CD4-positive, alpha-beta T cell (primary cell): Measurements from ENCODE around the gene TNFRSF25. TPM values are rescaled to one million over a fixed set of nuclear protein-coding genes. Genes with fewer than 3 reads are reported as not detected.

ENCODE experiments used
- ATAC-seq: fragments of 200-7000 bp; cut with Tn5 transposase; one replicate; pipeline ENCODE4 v1.10.0; 2022; ENCODE audit warnings: mild to moderate bottlenecking; ENCODE audit not compliant: poor library complexity
- CTCF ChIA-PET: fragments of 350-600 bp; sonication (Branson Sonifier 250); formaldehyde crosslinking; loops from one replicate; lab custom pipeline; 2021; ENCODE audit warnings: antibody characterized with exemption, inconsistent platforms; lab: Charles Lee
- POLR2A ChIA-PET: fragments of 350-600 bp; sonication (Branson Sonifier 250); formaldehyde crosslinking; loops from one replicate; lab custom pipeline; 2021; ENCODE audit warnings: antibody characterized with exemption, inconsistent platforms; lab: Charles Lee
- DNase-seq, 14 experiments: peaks; one replicate each; pipeline ENCODE4 v3.0.0-alpha.2; 2013 to 2020; ENCODE audit warnings: mixed read lengths in 2 of 14
- H3K27ac ChIP-seq, 2 donors: one replicate each; pipeline versions ENCODE4 v1.5.1 to v1.7.0; 2013; ENCODE audit warnings: low read length in 2 of 2, low read depth in 1 of 2, mild to moderate bottlenecking in 1 of 2
- H3K27me3 ChIP-seq, 2 experiments: 1 replicate in 1 of 2; 2 replicates in 1 of 2; pipeline versions ENCODE4 v1.6.1 to v1.7.0; 2013; ENCODE audit warnings: low read length in 2 of 2, control low read depth in 1 of 2, mild to moderate bottlenecking in 1 of 2, moderate library complexity in 1 of 2; ENCODE audit not compliant: insufficient read depth in 2 of 2, control insufficient read depth in 1 of 2
- H3K36me3 ChIP-seq: one replicate; pipeline ENCODE4 v1.6.1; 2013; ENCODE audit warnings: low read length, control low read depth; ENCODE audit not compliant: insufficient read depth
- H3K4me1 ChIP-seq: one replicate; pipeline ENCODE4 v1.6.1; 2013; ENCODE audit warnings: low read length, control low read depth; ENCODE audit not compliant: insufficient read depth
- H3K4me3 ChIP-seq: one replicate; pipeline ENCODE4 v1.5.1; 2013; ENCODE audit warnings: mild to moderate bottlenecking, low read length, moderate library complexity
- H3K9me3 ChIP-seq, 2 experiments: 1 replicate in 1 of 2; 2 replicates in 1 of 2; pipeline versions ENCODE4 v1.6.1 to v1.7.0; 2013; ENCODE audit warnings: low read length in 2 of 2, mild to moderate bottlenecking in 2 of 2, control low read depth in 1 of 2, moderate library complexity in 1 of 2; ENCODE audit not compliant: control insufficient read depth in 1 of 2, insufficient read depth in 1 of 2
- H3K27ac Mint-ChIP-seq: one replicate; pipeline ENCODE4 v1.8.0; 2020; ENCODE audit warnings: mixed read lengths
- H3K27me3 Mint-ChIP-seq: one replicate; pipeline ENCODE4 v1.8.0; 2021; ENCODE audit warnings: mixed read lengths
- H3K36me3 Mint-ChIP-seq: one replicate; pipeline ENCODE4 v1.8.0; 2021; ENCODE audit warnings: low read depth, mixed read lengths
- H3K4me1 Mint-ChIP-seq: one replicate; pipeline ENCODE4 v1.8.0; 2021; ENCODE audit warnings: low read depth, mixed read lengths
- H3K4me3 Mint-ChIP-seq: one replicate; pipeline ENCODE4 v1.8.0; 2020; ENCODE audit warnings: mild to moderate bottlenecking, mixed read lengths
- H3K9me3 Mint-ChIP-seq: one replicate; pipeline ENCODE4 v1.8.0; 2020; ENCODE audit warnings: mixed read lengths
- intact Hi-C, 2 experiments: fragments of 100-400 bp; cut with DNase I in 1 of 2; cut with micrococcal nuclease in 1 of 2; formaldehyde crosslinking; loops; one replicate each; pipeline versions ENCODE4 v1.15.1 to v1.9.0; 2023 to 2025; cut with DNase I, micrococcal nuclease
- total RNA-seq, 174 experiments: library from RNA in 2 of 174; stranded (reverse) in 2 of 174; gene quantifications; one replicate each; pipeline ENCODE4 v1.2.3 and lab custom pipeline; 2021 to 2026
- TF ChIP-seq, protein P1 (sequence below): fragments of 200-600 bp; IDR thresholded peaks from one replicate; pipeline ENCODE4 v1.8.0; 2022; ENCODE audit warnings: antibody characterized with exemption, mild to moderate bottlenecking

Gene TNFRSF25
- total RNA-seq, 2 experiments from 2014 or later = 220 to 225 TPM

DNA sequence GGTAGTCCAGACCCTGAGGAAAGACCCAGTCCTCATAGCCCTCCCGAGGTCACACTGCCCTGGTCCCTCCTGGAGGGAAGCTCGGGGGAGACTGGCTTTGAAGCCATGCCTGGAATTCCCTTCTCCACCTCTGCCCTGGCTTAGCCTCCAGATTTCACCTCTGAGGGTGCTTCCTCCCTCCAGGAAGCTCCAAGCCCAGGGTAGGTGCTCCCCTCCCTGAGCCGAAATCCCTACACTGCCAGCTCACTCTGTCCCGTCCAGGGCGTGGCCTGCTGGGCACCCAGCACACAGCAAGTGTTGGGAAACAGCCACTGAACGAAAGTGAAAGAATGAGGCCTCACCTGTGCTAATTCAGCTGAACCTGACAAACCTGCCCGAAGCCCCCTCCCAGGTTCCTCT, 6.0 kb upstream of the TNFRSF25 start:
- ChIA-PET POLR2A (interaction anchor here (0.7 to 0.8 kb wide), 2 partner anchors 12 to 39 kb away, joined by 3 read pairs; no protein-coding TSS in a partner anchor), CTCF (interaction anchor here (1.2 to 3.0 kb wide), 5 partner anchors 8 to 31 kb away, joined by 4 to 13 read pairs (median 9); no protein-coding TSS in a partner anchor)
- peaks cover 19% of the 10 kb centered on the region for H3K4me1 ChIP-seq
- no peak for DNase-seq
- H3K9me3 Mint-ChIP-seq = no peaks in the 10 kb centered on the region
- H3K4me3 ChIP-seq = no peak overlapping the region
- H3K4me1 Mint-ChIP-seq = peaks cover 10% of the 10 kb centered on the region
- H3K36me3 ChIP-seq = peaks cover 2% of the 10 kb centered on the region
- intact Hi-C loops = no loop called here
- no peak for ATAC-seq
- H3K27me3 Mint-ChIP-seq = no peaks in the 10 kb centered on the region
- no peaks in the 10 kb centered on the region for H3K36me3 Mint-ChIP-seq
- no peaks in the 10 kb centered on the region for H3K27me3 ChIP-seq
- peak overlapping the region; percentile 11 for H3K4me3 Mint-ChIP-seq
- TF ChIP-seq, protein P1, sequence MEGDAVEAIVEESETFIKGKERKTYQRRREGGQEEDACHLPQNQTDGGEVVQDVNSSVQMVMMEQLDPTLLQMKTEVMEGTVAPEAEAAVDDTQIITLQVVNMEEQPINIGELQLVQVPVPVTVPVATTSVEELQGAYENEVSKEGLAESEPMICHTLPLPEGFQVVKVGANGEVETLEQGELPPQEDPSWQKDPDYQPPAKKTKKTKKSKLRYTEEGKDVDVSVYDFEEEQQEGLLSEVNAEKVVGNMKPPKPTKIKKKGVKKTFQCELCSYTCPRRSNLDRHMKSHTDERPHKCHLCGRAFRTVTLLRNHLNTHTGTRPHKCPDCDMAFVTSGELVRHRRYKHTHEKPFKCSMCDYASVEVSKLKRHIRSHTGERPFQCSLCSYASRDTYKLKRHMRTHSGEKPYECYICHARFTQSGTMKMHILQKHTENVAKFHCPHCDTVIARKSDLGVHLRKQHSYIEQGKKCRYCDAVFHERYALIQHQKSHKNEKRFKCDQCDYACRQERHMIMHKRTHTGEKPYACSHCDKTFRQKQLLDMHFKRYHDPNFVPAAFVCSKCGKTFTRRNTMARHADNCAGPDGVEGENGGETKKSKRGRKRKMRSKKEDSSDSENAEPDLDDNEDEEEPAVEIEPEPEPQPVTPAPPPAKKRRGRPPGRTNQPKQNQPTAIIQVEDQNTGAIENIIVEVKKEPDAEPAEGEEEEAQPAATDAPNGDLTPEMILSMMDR = no peak
- H3K27ac Mint-ChIP-seq = no peak overlapping the region
- H3K9me3 ChIP-seq = no peaks in the 10 kb centered on the region
- H3K27ac ChIP-seq = no peak overlapping the region

DNA sequence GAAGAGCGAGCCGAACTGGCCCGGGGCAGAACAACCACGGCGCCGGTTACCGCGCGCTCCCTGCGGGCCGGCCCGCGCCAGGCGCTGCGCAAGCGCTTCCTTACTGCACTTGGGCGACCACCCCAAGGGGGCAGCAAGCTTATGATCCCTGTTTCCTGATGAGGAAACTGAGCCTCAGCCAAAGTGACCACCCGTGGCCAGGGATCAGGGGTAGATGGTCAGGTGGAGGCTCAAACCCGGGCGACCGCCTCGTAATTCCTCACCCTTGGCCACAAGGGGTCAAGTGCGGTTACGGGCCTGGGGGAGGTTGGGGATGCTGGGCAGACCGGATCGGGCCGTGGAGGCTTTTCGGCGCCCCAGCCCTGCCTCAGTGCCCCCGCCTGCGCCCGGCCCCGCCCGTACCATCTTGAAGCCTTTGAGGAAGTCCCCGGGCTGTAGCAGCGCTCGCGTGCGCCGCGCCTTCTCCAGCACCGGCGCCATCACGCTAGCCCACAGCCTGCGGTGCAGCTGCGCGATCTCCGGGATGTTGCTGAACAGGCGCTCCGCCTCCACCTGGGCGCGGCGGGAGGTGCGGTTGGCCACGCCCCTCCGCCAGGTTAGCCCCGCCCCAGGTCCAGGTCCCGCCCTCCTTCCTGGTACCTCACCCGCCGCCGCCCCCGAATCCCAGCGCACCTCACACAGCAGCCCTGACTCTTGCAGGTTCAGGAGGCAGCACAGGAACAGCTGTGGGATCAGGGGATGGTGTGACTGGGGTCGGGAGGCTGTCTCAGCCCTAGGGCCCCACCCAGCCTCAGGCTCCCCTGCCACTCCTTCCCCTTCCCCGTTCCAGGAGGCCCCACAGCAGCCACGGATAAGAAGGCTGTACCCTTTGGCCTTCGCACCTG, 5.4 kb upstream of the TNFRSF25 start:
- Histone ChIP-seq H3K4me3 (no peak overlapping the region), H3K27me3 (no peaks in the 10 kb centered on the region), H3K4me1 (peaks cover 26% of the 10 kb centered on the region), H3K36me3 (peaks cover 2% of the 10 kb centered on the region), H3K9me3 (no peaks in the 10 kb centered on the region), H3K27ac (no peak overlapping the region)
- POLR2A ChIA-PET = interaction anchor here (0.8 kb wide), 1 partner anchor 40 kb away, joined by 3 read pairs; no protein-coding TSS in a partner anchor
- Mint-ChIP-seq H3K27ac (no peak overlapping the region), H3K4me1 (peaks cover 13% of the 10 kb centered on the region), H3K27me3 (no peaks in the 10 kb centered on the region), H3K36me3 (no peaks in the 10 kb centered on the region), H3K9me3 (no peaks in the 10 kb centered on the region), H3K4me3 (no peak overlapping the region)
- DNase-seq (peak in 4 of 14 experiments; percentile 15 to 53 (median 40)), ATAC-seq (peak; percentile 13)
- intact Hi-C loops = no loop called here
- CTCF ChIA-PET = interaction anchor here (1.2 to 3.0 kb wide), 4 partner anchors 11 to 30 kb away, joined by 5 to 13 read pairs (median 10); no protein-coding TSS in a partner anchor
- TF ChIP-seq, protein P1 = no peak

DNA sequence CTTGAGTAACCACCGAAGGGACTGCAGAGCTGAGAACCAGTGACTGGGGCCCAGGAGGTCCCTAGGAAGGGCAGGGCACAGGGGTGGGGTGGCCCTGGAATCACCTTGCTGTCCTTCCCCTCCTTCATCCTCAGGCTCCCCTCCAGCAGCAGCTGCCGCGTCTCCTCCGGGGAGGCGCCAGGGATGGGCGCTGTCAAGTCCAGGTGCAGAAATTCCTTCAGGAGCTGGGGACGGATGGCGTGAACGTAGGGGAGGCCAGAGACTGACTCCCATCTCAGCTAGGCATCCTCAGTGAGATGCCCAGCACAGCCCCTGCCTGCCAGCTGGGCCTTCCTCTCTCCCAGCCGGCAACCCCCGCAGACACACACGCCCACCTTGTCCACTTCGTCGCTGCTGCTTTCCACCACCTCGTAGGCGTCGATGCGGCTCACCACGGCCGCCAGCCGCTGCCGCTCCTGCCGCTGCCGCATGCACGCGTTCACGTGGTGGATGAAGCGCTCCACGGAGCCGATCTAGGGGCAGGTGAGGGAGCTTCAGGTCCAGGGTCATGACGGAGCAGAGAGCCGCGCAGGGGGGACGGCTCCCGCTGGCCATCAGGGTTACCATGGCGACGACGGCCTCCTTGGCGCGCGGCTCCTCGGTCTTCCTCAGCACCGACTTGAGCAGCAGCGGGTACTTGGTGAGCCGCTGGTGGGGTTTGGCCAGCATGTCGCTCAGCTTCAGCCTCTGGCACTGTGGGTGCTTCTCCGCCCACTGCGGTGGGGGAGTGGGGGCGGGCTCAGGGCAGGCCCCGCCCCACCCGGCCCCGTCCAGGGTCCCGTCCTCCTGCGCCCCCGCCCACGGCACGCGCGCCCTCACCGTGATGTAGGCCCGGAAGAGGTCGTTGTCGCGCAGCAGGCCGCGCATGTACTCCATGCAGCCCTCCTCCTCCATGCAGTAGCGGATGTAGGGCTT, 4.4 kb upstream of the TNFRSF25 start:
- intact Hi-C loops = no loop called here
- Mint-ChIP-seq H3K36me3 (peaks cover 3% of the 10 kb centered on the region), H3K4me3 (no peak overlapping the region), H3K27ac (no peak overlapping the region), H3K27me3 (no peaks in the 10 kb centered on the region), H3K4me1 (peaks cover 8% of the 10 kb centered on the region), H3K9me3 (no peaks in the 10 kb centered on the region)
- TF ChIP-seq, protein P1 = no peak
- Histone ChIP-seq H3K27ac (no peak overlapping the region), H3K27me3 (no peaks in the 10 kb centered on the region), H3K4me1 (peaks cover 23% of the 10 kb centered on the region), H3K36me3 (peaks cover 2% of the 10 kb centered on the region), H3K9me3 (no peaks in the 10 kb centered on the region), H3K4me3 (no peak overlapping the region)
- CTCF ChIA-PET = no interaction called here
- POLR2A ChIA-PET = no interaction called here
- ATAC-seq = no peak
- DNase-seq = peak in 2 of 14 experiments; percentile 28 to 29
